Measurements from ENCODE around the gene SPPL2A.

- TF ChIP-seq TCF4 (CRISPR knock-in tag; IDR thresholded peaks at IDR 0.05; ENCODE audit: borderline replicate concordance) (no peak), SNAI2 (CRISPR knock-in tag; IDR thresholded peaks at IDR 0.05) (no peak)
Measured at GRCh38 chr15:50783411-50783810, 17.9 kb upstream of the SPPL2A start.

Data from SK-N-SH treated with all-trans-retinoic acid at 6 μM for 48 hours (cell line).